A549 (cell line): Measurements from ENCODE around the gene DHX36. TPM values are rescaled to one million over a fixed set of nuclear protein-coding genes. Genes with fewer than 3 reads are reported as not detected.

Experiments used
- ATAC-seq, 2 experiments: fragments of 200-7000 bp in 1 of 2; fragments of >200 bp in 1 of 2; cut with Nextera tagmentation in 1 of 2; cut with Tn5 transposase in 1 of 2; 3 replicates each; pipeline versions ENCODE4 v1.8.0 to v1.9.1; 2018 to 2020; ENCODE audit warnings: mild to moderate bottlenecking in 1 of 2, moderate library complexity in 1 of 2
- CTCF ChIA-PET: fragments of 300-600 bp; sonication (Branson Sonifier 250); formaldehyde crosslinking; extraction: SDS; loops from one replicate; lab custom pipeline; 2021; ENCODE audit warnings: antibody characterized with exemption, inconsistent platforms; lab: Yijun Ruan, JAX
- POLR2A ChIA-PET: fragments of 350-600 bp; formaldehyde crosslinking; extraction: SDS; loops from one replicate; lab custom pipeline; 2021; ENCODE audit warnings: antibody characterized with exemption, inconsistent platforms; lab: Yijun Ruan, JAX
- DNase-seq, 2 experiments: peaks; one replicate each; pipeline versions ENCODE4 v3.0.0 to v3.0.0-alpha.2; 2011 to 2016; ENCODE audit warnings: low read depth in 1 of 2, low spot score in 1 of 2
- FAIRE-seq: peaks from 2 replicates; lab custom pipeline; 2011; peaks lifted over from hg19 to GRCh38; lab: Jason Lieb, UNC
- H3K27ac ChIP-seq, 2 experiments: fragments of >200 bp; sonication (Bioruptor Twin); formaldehyde crosslinking; 3 replicates each; pipeline ENCODE4 v1.5.1; 2016 to 2017
- H3K4me1 ChIP-seq: fragments of >200 bp; sonication (Bioruptor Twin); formaldehyde crosslinking; 3 replicates; pipeline ENCODE4 v1.6.1; 2016
- H3K4me2 ChIP-seq: fragments of >200 bp; sonication (Bioruptor Twin); formaldehyde crosslinking; 3 replicates; pipeline ENCODE4 v1.6.1; 2016
- H3K4me3 ChIP-seq: fragments of >200 bp; sonication (Bioruptor Twin); formaldehyde crosslinking; 3 replicates; pipeline ENCODE4 v1.5.1; 2016
- H3K9me3 ChIP-seq: fragments of >200 bp; sonication (Bioruptor Twin); formaldehyde crosslinking; 3 replicates; pipeline ENCODE4 v1.6.1; 2016
- CBX8 ChIP-seq: fragments of 200-600 bp; sonication (generic); IDR thresholded peaks from 2 replicates; pipeline ENCODE4 v1.6.1; 2016
- E2F6 ChIP-seq: IDR thresholded peaks from 2 replicates; pipeline ENCODE4 v1.6.1; 2012; ENCODE audit warnings: low read depth, borderline replicate concordance
- EHMT2 ChIP-seq: fragments of 200-600 bp; sonication (generic); IDR thresholded peaks from 2 replicates; pipeline ENCODE4 v1.6.1; 2016; ENCODE audit warnings: antibody characterized with exemption, low read depth, mild to moderate bottlenecking, moderate library complexity
- EP300 ChIP-seq, 2 experiments: fragments of >200 bp; sonication (Bioruptor Twin); formaldehyde crosslinking; IDR thresholded peaks; 2 replicates in 1 of 2; 3 replicates in 1 of 2; pipeline ENCODE4 v1.6.1; 2016 to 2017
- FOSB ChIP-seq: fragments of 250-450 bp; sonication (Bioruptor Pico); IDR thresholded peaks from 2 replicates; pipeline ENCODE4 v1.5.0; 2020; ENCODE audit warnings: mild to moderate bottlenecking, moderate library complexity
- FOSL2 ChIP-seq, 2 experiments: fragments of 450-650 bp in 1 of 2; fragments of >200 bp in 1 of 2; sonication (Bioruptor Twin) in 1 of 2; formaldehyde crosslinking; IDR thresholded peaks; 2 replicates each; pipeline versions ENCODE4 v1.5.0 to v1.6.1; 2016 to 2020; ENCODE audit warnings: mild to moderate bottlenecking in 1 of 2, moderate library complexity in 1 of 2
- GATA3 ChIP-seq: IDR thresholded peaks from 2 replicates; pipeline ENCODE4 v1.6.1; 2012; ENCODE audit warnings: borderline replicate concordance
- HES2 ChIP-seq: fragments of >200 bp; sonication (Bioruptor Twin); formaldehyde crosslinking; IDR thresholded peaks from 2 replicates; pipeline ENCODE4 v1.6.1; 2016
- HEYL ChIP-seq: fragments of 250-450 bp; sonication (Bioruptor Pico); IDR thresholded peaks from 2 replicates; pipeline ENCODE4 v1.8.0; 2021; ENCODE audit warnings: mild to moderate bottlenecking, moderate library complexity
- MAFK ChIP-seq: fragments of 450-650 bp; IDR thresholded peaks from 2 replicates; pipeline ENCODE4 v1.6.1; 2014; ENCODE audit not compliant: partially characterized antibody
- MAZ ChIP-seq: fragments of 150-350 bp; IDR thresholded peaks from 2 replicates; pipeline ENCODE4 v1.6.1; 2014; ENCODE audit warnings: antibody characterized with exemption, low read depth, low read length, borderline replicate concordance
- NR3C1 ChIP-seq: fragments of >200 bp; sonication (Bioruptor Twin); formaldehyde crosslinking; IDR thresholded peaks from 3 replicates; pipeline ENCODE4 v1.6.1; 2017
- POLR2AphosphoS2 ChIP-seq: conservative IDR thresholded peaks from 2 replicates; pipeline ENCODE4 v1.6.1; 2012; ENCODE audit warnings: low read length, improper control_type of control experiment, inconsistent platforms
- RAD21 ChIP-seq, 2 experiments: fragments of >200 bp in 1 of 2; sonication (Bioruptor Twin) in 1 of 2; formaldehyde crosslinking in 1 of 2; IDR thresholded peaks in 1 of 2; conservative IDR thresholded peaks in 1 of 2; 2 replicates in 1 of 2; 3 replicates in 1 of 2; pipeline ENCODE4 v1.6.1; 2012 to 2018; ENCODE audit warnings: inconsistent platforms in 1 of 2
- RCOR1 ChIP-seq: fragments of 150-350 bp; IDR thresholded peaks from 2 replicates; pipeline ENCODE4 v1.6.1; 2014; ENCODE audit warnings: antibody characterized with exemption, low read length, low read depth
- RFX5 ChIP-seq: fragments of 450-650 bp; IDR thresholded peaks from 2 replicates; pipeline ENCODE4 v1.7.1; 2014; ENCODE audit warnings: antibody characterized with exemption, mild to moderate bottlenecking, moderate library complexity
- SMC3 ChIP-seq: fragments of >200 bp; sonication (Bioruptor Twin); formaldehyde crosslinking; IDR thresholded peaks from 3 replicates; pipeline ENCODE4 v1.6.1; 2018; ENCODE audit warnings: inconsistent platforms
- TP53 ChIP-seq: fragments of 250-450 bp; sonication (Bioruptor Pico); IDR thresholded peaks from 2 replicates; pipeline ENCODE4 v1.5.0; 2021; ENCODE audit warnings: mild to moderate bottlenecking, moderate library complexity
- ZFP36 ChIP-seq: fragments of 450-650 bp; IDR thresholded peaks from 2 replicates; pipeline ENCODE4 v1.6.1; 2014; ENCODE audit warnings: borderline replicate concordance; ENCODE audit not compliant: partially characterized antibody
- ZNF302 ChIP-seq: fragments of 250-450 bp; sonication (Bioruptor Pico); IDR thresholded peaks from 2 replicates; pipeline ENCODE4 v1.9.0; 2021; ENCODE audit warnings: inconsistent platforms, mild to moderate bottlenecking, moderate library complexity
- ZSCAN20 ChIP-seq: fragments of 250-450 bp; sonication (Bioruptor Pico); IDR thresholded peaks from 2 replicates; pipeline ENCODE4 v1.8.0; 2022; ENCODE audit warnings: mild to moderate bottlenecking, moderate library complexity
- WGBS: methylation state at CpG from one replicate; pipeline ENCODE4 v1.1.6; 2017; ENCODE audit errors: missing lambda C conversion rate; 5-methylcytosine and 5-hydroxymethylcytosine counted together
- polyA plus RNA-seq, 4 experiments: library from polyadenylated mRNA; depleted of rRNA in 3 of 4; stranded (reverse); fragments of >200 nt; fragmentation: RNase III in 1 of 4; extraction: RNeasy Plus Mini Kit Qiagen cat#74134 plus additional on column Dnase treatment in 1 of 4; gene quantifications; 2 replicates in 3 of 4; 3 replicates in 1 of 4; pipeline ENCODE4 v1.2.3, GENCODE V29; 2011 to 2017
- TF ChIP-seq, protein P1 (sequence below): fragments of >200 bp; sonication (Bioruptor Twin); formaldehyde crosslinking; IDR thresholded peaks from 3 replicates; pipeline ENCODE4 v1.5.1; 2016
- TF ChIP-seq, protein P2 (sequence below): fragments of 250-450 bp; sonication (Bioruptor Pico); IDR thresholded peaks from 2 replicates; pipeline ENCODE4 v1.5.0; 2020; ENCODE audit warnings: low read depth, mild to moderate bottlenecking, moderate library complexity
- TF ChIP-seq, protein P3 (sequence below): IDR thresholded peaks from 2 replicates; pipeline ENCODE4 v1.6.1; 2012
- TF ChIP-seq, protein P4 (sequence below): fragments of 250-450 bp; sonication (Bioruptor Pico); IDR thresholded peaks from 2 replicates; pipeline ENCODE4 v1.5.0; 2021; ENCODE audit warnings: mild to moderate bottlenecking, moderate library complexity, borderline replicate concordance

DHX36 gene
- polyA plus RNA-seq, 2 of the 4 experiments (the other 2 are of a cell fraction) = 59.4 to 90.1 TPM

GRCh38 chr3:154334973-154335420 is 10.7 kb upstream of the DHX36 start:
- peak in 1 of 2 experiments; percentile 74; a peak in 3 of 6 replicates for ATAC-seq
- POLR2A ChIA-PET = no interaction called here

DNA sequence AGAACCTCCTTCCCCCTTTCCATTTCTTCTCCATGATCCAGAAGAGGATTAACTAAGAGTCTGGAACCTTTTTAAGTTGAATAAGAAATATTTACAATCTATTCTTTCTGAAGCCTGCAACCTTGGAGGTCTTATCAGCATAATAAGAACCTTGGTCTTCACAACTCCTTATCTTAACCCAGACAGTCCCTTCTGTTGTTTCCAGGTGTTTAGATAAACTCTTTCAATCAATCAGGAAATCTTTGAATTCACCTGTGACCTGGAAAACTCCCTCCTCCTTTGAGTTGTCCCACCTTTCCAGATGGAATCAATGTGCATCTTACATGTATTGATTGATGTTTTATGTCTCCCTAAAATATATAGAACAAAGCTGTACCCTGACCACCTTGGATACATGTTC is 3.6 kb upstream of the DHX36 start:
- ChIA-PET POLR2A (no interaction called here), CTCF (no interaction called here)
- TF ChIP-seq CBX8 (no peak), FOSB (no peak), HES2 (no peak), RCOR1 (no peak), FOSL2 (IDR thresholded peaks at IDR 0.05) (no peak), FOSL2 (CRISPR knock-in tag; IDR thresholded peaks at IDR 0.05) (no peak), MAFK (no peak), HEYL (CRISPR knock-in tag) (no peak), EHMT2 (no peak), GATA3 (no peak)
- TF ChIP-seq, protein P1, sequence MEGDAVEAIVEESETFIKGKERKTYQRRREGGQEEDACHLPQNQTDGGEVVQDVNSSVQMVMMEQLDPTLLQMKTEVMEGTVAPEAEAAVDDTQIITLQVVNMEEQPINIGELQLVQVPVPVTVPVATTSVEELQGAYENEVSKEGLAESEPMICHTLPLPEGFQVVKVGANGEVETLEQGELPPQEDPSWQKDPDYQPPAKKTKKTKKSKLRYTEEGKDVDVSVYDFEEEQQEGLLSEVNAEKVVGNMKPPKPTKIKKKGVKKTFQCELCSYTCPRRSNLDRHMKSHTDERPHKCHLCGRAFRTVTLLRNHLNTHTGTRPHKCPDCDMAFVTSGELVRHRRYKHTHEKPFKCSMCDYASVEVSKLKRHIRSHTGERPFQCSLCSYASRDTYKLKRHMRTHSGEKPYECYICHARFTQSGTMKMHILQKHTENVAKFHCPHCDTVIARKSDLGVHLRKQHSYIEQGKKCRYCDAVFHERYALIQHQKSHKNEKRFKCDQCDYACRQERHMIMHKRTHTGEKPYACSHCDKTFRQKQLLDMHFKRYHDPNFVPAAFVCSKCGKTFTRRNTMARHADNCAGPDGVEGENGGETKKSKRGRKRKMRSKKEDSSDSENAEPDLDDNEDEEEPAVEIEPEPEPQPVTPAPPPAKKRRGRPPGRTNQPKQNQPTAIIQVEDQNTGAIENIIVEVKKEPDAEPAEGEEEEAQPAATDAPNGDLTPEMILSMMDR = no peak
- TF ChIP-seq, protein P2, sequence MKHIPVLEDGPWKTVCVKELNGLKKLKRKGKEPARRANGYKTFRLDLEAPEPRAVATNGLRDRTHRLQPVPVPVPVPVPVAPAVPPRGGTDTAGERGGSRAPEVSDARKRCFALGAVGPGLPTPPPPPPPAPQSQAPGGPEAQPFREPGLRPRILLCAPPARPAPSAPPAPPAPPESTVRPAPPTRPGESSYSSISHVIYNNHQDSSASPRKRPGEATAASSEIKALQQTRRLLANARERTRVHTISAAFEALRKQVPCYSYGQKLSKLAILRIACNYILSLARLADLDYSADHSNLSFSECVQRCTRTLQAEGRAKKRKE (CRISPR knock-in tag) = no peak
- H3K4me3 ChIP-seq = no peak overlapping the region
- no peaks in the 10 kb centered on the region for H3K9me3 ChIP-seq
- no peak overlapping the region for H3K27ac ChIP-seq
- H3K4me2 ChIP-seq = no peak overlapping the region
- DNase-seq (no peak), ATAC-seq (no peak), FAIRE-seq (no peak)
- H3K4me1 ChIP-seq = no peaks in the 10 kb centered on the region

More at GRCh38 chr3:154334973-154335420, 10.7 kb upstream of the DHX36 start:
- Histone ChIP-seq H3K27ac (no peak overlapping the region), H3K4me2 (no peak overlapping the region), H3K9me3 (no peaks in the 10 kb centered on the region), H3K4me1 (no peaks in the 10 kb centered on the region), H3K4me3 (no peak overlapping the region)
- CTCF ChIA-PET = interaction anchor here (0.7 to 3.3 kb wide), 5 partner anchors 9 to 988 kb away, joined by 3 to 14 read pairs (median 4); no protein-coding TSS in a partner anchor
- TF ChIP-seq ZSCAN20 (no peak), TP53 (CRISPR knock-in tag) (no peak), SMC3 (peak; percentile 63; the same call in 2 of the 3 replicates), E2F6 (no peak), RAD21 (conservative IDR thresholded peaks at IDR 0.05 in 1 of 2, IDR thresholded peaks at IDR 0.05 in 1 of 2) (peak; percentile 29 to 46; a peak in 4 of 5 replicates), EP300 (IDR thresholded peaks at IDR 0.05) (no peak), MAZ (no peak), ZNF302 (no peak), ZFP36 (no peak), RFX5 (no peak), POLR2AphosphoS2 (no peak), NR3C1 (no peak)
- TF ChIP-seq, protein P1 = peak; percentile 57
- TF ChIP-seq, protein P3, sequence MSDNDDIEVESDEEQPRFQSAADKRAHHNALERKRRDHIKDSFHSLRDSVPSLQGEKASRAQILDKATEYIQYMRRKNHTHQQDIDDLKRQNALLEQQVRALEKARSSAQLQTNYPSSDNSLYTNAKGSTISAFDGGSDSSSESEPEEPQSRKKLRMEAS = no peak
- TF ChIP-seq, protein P4, sequence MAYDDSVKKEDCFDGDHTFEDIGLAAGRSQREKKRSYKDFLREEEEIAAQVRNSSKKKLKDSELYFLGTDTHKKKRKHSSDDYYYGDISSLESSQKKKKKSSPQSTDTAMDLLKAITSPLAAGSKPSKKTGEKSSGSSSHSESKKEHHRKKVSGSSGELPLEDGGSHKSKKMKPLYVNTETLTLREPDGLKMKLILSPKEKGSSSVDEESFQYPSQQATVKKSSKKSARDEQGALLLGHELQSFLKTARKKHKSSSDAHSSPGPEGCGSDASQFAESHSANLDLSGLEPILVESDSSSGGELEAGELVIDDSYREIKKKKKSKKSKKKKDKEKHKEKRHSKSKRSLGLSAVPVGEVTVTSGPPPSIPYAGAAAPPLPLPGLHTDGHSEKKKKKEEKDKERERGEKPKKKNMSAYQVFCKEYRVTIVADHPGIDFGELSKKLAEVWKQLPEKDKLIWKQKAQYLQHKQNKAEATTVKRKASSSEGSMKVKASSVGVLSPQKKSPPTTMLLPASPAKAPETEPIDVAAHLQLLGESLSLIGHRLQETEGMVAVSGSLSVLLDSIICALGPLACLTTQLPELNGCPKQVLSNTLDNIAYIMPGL (CRISPR knock-in tag) = no peak
- no peak for FAIRE-seq
- peak; percentile 45 to 53 for DNase-seq
- 2% methylated on average over 3 of the region's 3 CpGs for WGBS
